ENCODE measurements around the gene PCP4. TPM values are rescaled to one million over a fixed set of nuclear protein-coding genes. Genes with fewer than 3 reads are reported as not detected.

Gene PCP4
- total and polyA plus RNA-seq, 2 donors (not counting 3 experiments of a cell fraction or from before 2014, with no cell fraction given) = not detected

DNA sequence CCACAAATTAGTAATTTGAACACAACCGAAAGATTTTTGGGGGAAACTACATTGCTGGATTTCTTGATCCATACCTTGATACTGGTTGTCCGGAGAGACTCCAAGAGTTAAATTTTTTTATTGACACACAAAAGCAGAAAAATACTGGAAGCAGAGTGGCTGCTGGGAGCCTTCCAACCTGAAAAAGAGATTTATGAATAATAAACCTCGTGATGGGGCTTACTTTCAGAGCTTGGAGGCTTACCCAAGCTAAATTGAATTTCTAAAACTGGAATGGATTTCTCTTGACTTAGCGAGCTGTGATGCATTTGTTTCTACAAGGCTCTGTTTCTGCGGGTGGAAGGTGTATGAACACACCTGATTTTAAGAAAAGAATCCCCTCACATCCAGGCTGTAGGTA is 35.7 kb downstream of the PCP4 start:
- no peak for DNase-seq (ENCODE audit: low read depth, low spot score)
- H3K4me1 ChIP-seq (ENCODE audit: control insufficient read depth, extremely low read depth, insufficient read depth, low read length) = no peaks in the 10 kb centered on the region
- CTCF ChIA-PET = no interaction called here
- no TSS peak for BruUV-seq (replicated peaks)
- no peak overlapping the region for H3K9ac ChIP-seq (replicated peaks; ENCODE audit: extremely low read depth, insufficient read depth, low read length)
- dilution Hi-C loops (cut with MboI; ENCODE audit: extremely low pct_ligation_motif_present, low sequenced_read_pairs) (no loop called here), intact Hi-C loops (cut with micrococcal nuclease) (no loop called here)
- H3K9me1 ChIP-seq (replicated peaks; ENCODE audit: control insufficient read depth, extremely low read depth, insufficient read depth, low read length) = no peaks in the 10 kb centered on the region
- no peaks in the 10 kb centered on the region for H4K20me1 ChIP-seq (replicated peaks; ENCODE audit: control insufficient read depth, extremely low read depth, insufficient read depth, low read length)
- H3K27me3 ChIP-seq (ENCODE audit: control insufficient read depth in 2 of 2, insufficient read depth in 2 of 2, low read length in 2 of 2) = no peaks in the 10 kb centered on the region
- H2AFZ ChIP-seq (ENCODE audit: low read depth, low read length) = no peak overlapping the region
- H3K27ac ChIP-seq (ENCODE audit: insufficient read depth, low read depth, low read length) = no peak overlapping the region
- H3K36me3 ChIP-seq (ENCODE audit: control insufficient read depth in 2 of 2, extremely low read depth in 1 of 2, insufficient read depth in 2 of 2, low read length in 2 of 2) = no peaks in the 10 kb centered on the region
- TF ChIP-seq JUN (IDR thresholded peaks at IDR 0.05; ENCODE audit: borderline replicate concordance, insufficient read depth, insufficient read length, low read depth) (no peak), FOS (IDR thresholded peaks at IDR 0.05; ENCODE audit: borderline replicate concordance, insufficient read depth, low read length) (no peak), MYC (IDR thresholded peaks at IDR 0.05; ENCODE audit: low read depth, low read length) (no peak), GATA2 (IDR thresholded peaks at IDR 0.05; ENCODE audit: insufficient read depth, insufficient read length, low read depth, low read length) (no peak), POLR2AphosphoS5 (IDR thresholded peaks at IDR 0.05; ENCODE audit: insufficient read depth, low read depth, low read length) (no peak), CTCF (IDR thresholded peaks at IDR 0.05; ENCODE audit: extremely low read depth in 1 of 2, insufficient read depth in 1 of 2, low read depth in 1 of 2, low read length in 2 of 2) (no peak), EZH2 (IDR thresholded peaks at IDR 0.05; ENCODE audit: borderline replicate concordance, low read depth, low read length, severe bottlenecking) (no peak), POLR2A (IDR thresholded peaks at IDR 0.05; ENCODE audit: low read depth, low read length) (no peak)
- TF ChIP-seq, protein P1, sequence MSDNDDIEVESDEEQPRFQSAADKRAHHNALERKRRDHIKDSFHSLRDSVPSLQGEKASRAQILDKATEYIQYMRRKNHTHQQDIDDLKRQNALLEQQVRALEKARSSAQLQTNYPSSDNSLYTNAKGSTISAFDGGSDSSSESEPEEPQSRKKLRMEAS (IDR thresholded peaks at IDR 0.05; ENCODE audit: insufficient read depth, insufficient read length) = no peak
- H3K79me2 ChIP-seq (ENCODE audit: control insufficient read depth, insufficient read depth, low read length) = no peaks in the 10 kb centered on the region
- H3K4me2 ChIP-seq (ENCODE audit: insufficient read depth, low read length) = no peak overlapping the region
- H3K4me3 ChIP-seq (replicated peaks in 1 of 3; ENCODE audit: insufficient read depth in 1 of 3, low read depth in 1 of 3, low read length in 3 of 3) = no peak overlapping the region
- H3K9me3 ChIP-seq (replicated peaks; ENCODE audit: control insufficient read depth, insufficient read depth, low read length) = peaks cover 2% of the 10 kb centered on the region
- FAIRE-seq = no peak
- POLR2A ChIA-PET = no interaction called here

Data from endothelial cell of umbilical vein (primary cell).